ENCODE data around the gene GPR148. TPM values are rescaled to one million over a fixed set of nuclear protein-coding genes. Genes with fewer than 3 reads are reported as not detected.

GPR148 gene
- total and polyA plus RNA-seq, 2 of the 8 experiments (the other 6 are each of a cell fraction or from before 2014, with no cell fraction given): 0.05 TPM; not detected in 1

DNA sequence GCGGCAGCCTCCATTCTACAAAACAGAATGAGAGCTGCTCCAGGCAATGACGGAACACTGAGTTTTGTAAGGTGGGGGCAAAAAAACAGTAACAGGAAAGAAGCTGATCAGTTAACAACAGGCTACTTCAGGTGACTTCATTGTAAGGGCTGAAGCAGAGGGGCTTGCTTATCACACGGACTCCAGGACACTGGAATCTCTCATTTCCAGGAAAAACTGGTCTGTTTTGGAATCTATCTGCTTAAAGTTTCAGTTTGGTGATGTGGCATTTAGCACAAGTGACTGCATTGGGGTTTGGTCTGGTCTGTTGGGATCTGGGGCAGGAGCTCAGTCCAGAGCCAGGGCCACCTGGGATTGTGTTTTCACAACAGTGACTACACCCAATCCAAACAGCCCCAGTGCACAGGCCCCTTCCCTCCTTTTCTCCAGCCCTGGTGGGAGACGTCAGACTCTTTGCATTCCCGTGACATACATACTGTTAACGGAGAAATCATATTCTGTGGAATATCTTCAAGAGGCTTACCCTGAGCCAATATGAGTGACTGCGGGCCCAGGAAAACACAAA lies 40.6 kb downstream of the GPR148 start (continued):
- TF ChIP-seq ZNF274 (IDR thresholded peaks at IDR 0.05; ENCODE audit: borderline replicate concordance, extremely low read depth, low read length) (no peak), CEBPB (IDR thresholded peaks at IDR 0.05; ENCODE audit: low read depth, low read length) (no peak), SRF (IDR thresholded peaks at IDR 0.05; ENCODE audit: low read depth, low read length) (no peak), RFX5 (IDR thresholded peaks at IDR 0.05; ENCODE audit: borderline replicate concordance, low read depth, low read length) (no peak), FOSL1 (IDR thresholded peaks at IDR 0.05; ENCODE audit: insufficient read depth, low read depth, low read length) (no peak)

All from H1 (cell line).